Measurements from ENCODE around the gene PRSS22. TPM values are rescaled to one million over a fixed set of nuclear protein-coding genes. Genes with fewer than 3 reads are reported as not detected.

The PRSS22 gene
- total RNA-seq, 2 donors from 2014 or later, result not detected

DNA sequence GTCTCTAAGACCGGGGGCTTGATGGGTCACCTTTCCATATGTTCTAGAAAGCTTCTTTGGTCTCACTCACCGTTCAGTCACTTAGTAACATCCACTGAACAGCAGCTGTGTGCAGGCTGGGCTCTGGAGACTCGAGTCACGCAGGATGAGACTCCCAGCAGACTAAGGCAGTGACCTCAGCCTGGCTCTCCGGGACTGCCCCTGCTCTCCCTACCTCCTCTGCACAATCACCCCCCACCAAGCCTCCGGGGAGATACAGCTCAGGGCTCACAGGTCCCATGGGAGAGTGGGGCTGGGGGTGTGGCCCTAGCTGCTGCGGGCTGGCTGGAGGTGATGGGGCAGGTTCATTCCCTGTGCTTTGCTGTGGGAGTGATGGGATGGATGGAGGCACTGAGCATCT is 39.1 kb upstream of the PRSS22 start:
- DNase-seq (ENCODE audit: low spot score), result no peak
- no peak overlapping the region for H3K27ac ChIP-seq
- H3K27me3 ChIP-seq, result no peaks in the 10 kb centered on the region
- no peak overlapping the region for H3K4me3 ChIP-seq
- peaks cover 12% of the 10 kb centered on the region for H3K36me3 ChIP-seq
- TF ChIP-seq CTCF (IDR thresholded peaks at IDR 0.05), result no peak
- no peaks in the 10 kb centered on the region for H3K4me1 ChIP-seq
- no peaks in the 10 kb centered on the region for H3K9me3 ChIP-seq

DNA sequence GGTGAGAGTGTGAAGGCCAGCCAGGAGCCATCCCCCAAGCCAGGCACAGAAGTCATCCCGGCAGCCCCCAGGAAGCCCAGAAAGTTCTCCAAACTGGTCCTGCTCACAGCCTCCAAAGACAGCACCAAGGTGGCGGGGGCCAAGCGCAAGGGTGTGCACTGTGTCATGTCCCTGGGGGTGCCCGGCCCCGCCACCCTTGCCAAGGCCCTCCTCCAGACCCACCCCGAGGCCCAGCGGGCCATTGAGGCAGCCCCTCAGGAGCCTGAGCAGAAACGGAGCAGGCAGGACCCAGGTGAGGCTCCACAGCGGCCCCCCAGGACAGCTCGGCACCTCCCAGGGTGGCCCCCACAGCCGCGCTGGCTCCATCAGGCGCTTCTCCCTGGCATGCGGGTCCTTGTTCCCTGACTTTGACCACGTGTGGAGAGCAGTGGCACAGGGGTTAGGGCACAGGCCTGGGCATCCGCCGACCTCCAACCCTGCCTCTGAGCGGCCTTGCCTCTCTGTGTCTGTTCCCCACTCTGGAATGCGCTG is 38.6 kb upstream of the PRSS22 start:
- Histone ChIP-seq H3K27me3 (no peaks in the 10 kb centered on the region), H3K36me3 (peaks cover 12% of the 10 kb centered on the region), H3K4me3 (no peak overlapping the region), H3K9me3 (no peaks in the 10 kb centered on the region), H3K4me1 (peaks cover 0 to 4% of the 10 kb centered on the region in 2 donors), H3K27ac (no peak overlapping the region)
- DNase-seq (ENCODE audit: low spot score), result no peak
- TF ChIP-seq CTCF (IDR thresholded peaks at IDR 0.05), result no peak

- no peak for DNase-seq (ENCODE audit: low spot score)
- Histone ChIP-seq H3K4me3 (no peak overlapping the region), H3K27me3 (no peaks in the 10 kb centered on the region), H3K4me1 (peaks cover 0 to 12% of the 10 kb centered on the region in 2 donors), H3K9me3 (no peaks in the 10 kb centered on the region), H3K36me3 (peaks cover 12% of the 10 kb centered on the region), H3K27ac (no peak overlapping the region)
- TF ChIP-seq CTCF (IDR thresholded peaks at IDR 0.05), result no peak
Measured at GRCh38 chr16:2895813-2896212, 37.8 kb upstream of the PRSS22 start.

GRCh38 chr16:2894231-2894630 is 36.3 kb upstream of the PRSS22 start:
- peaks cover 12% of the 10 kb centered on the region for H3K36me3 ChIP-seq
- H3K27ac ChIP-seq, result no peak overlapping the region
- H3K9me3 ChIP-seq, result no peaks in the 10 kb centered on the region
- no peak for TF ChIP-seq CTCF (IDR thresholded peaks at IDR 0.05)
- DNase-seq (ENCODE audit: low spot score), result no peak
- no peak overlapping the region for H3K4me3 ChIP-seq
- H3K27me3 ChIP-seq, result no peaks in the 10 kb centered on the region
- H3K4me1 ChIP-seq, result peaks cover 0 to 12% of the 10 kb centered on the region in 2 donors

- H3K27ac ChIP-seq, result peak overlapping the region; percentile 94 to 98
- peaks cover 0 to 8% of the 10 kb centered on the region in 2 donors for H3K4me1 ChIP-seq
- no peaks in the 10 kb centered on the region for H3K36me3 ChIP-seq
- H3K4me3 ChIP-seq, result peak overlapping the region; percentile 73 to 95
- no peaks in the 10 kb centered on the region for H3K27me3 ChIP-seq
- no peaks in the 10 kb centered on the region for H3K9me3 ChIP-seq
- DNase-seq (ENCODE audit: low spot score), result no peak
- no peak for TF ChIP-seq CTCF (IDR thresholded peaks at IDR 0.05)
Measured at GRCh38 chr16:2884041-2884451, 26.1 kb upstream of the PRSS22 start.

DNA sequence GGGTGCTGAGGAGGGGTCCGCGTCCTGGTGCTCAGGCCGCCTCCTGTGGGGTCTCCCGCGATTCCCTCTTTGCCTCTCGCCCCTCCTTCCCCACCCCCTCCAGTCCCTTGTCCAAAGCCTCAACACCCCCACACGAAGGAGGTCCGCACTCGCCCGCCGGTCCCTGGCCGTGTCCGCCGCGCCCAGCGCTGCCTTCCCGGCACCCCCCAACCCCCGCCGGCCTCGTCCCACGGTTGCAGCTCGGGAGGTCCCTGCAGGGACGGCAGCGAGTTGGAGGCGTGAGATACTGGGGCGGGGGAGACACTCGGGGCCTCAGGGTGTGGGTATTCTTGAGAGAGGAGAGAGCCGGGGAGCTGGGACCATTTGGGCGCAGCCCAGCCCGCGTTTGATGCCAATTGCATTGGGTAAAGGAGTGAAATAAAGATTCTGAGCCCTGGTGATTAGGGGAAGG is 25.5 kb upstream of the PRSS22 start:
- Histone ChIP-seq H3K4me3 (peak overlapping the region; percentile 73 to 95), H3K36me3 (no peaks in the 10 kb centered on the region), H3K27me3 (no peaks in the 10 kb centered on the region), H3K4me1 (peaks cover 0 to 8% of the 10 kb centered on the region in 2 donors), H3K9me3 (no peaks in the 10 kb centered on the region), H3K27ac (peak overlapping the region; percentile 94 to 98)
- TF ChIP-seq CTCF (IDR thresholded peaks at IDR 0.05), result no peak
- DNase-seq (ENCODE audit: low spot score), result no peak

Data from right atrium auricular region (tissue), 2 donors.